H1 (cell line): ENCODE data around the gene TPSD1. TPM values are rescaled to one million over a fixed set of nuclear protein-coding genes. Genes with fewer than 3 reads are reported as not detected.
"Not testable (repeated sequence)": the region's sequence is repeated elsewhere in the genome, so short reads cannot be mapped to it uniquely, and the experiment has no call there.

ENCODE experiments used
- CTCF ChIA-PET: fragments of 300-600 bp; sonication (Branson Sonifier 250); formaldehyde crosslinking; loops from one replicate; lab custom pipeline; 2021; ENCODE audit not compliant: partially characterized antibody; lab: Charles Lee
- POLR2A ChIA-PET: fragments of 300-600 bp; sonication (Branson Sonifier 250); formaldehyde crosslinking; loops from one replicate; lab custom pipeline; 2021; ENCODE audit warnings: inconsistent platforms; ENCODE audit not compliant: partially characterized antibody; lab: Charles Lee
- DNase-seq, 2 experiments: peaks; one replicate each; pipeline versions ENCODE4 v3.0.0 to v3.0.0-alpha.2; 2010 to 2022; ENCODE audit warnings: low spot score in 2 of 2, low read depth in 1 of 2, mixed read lengths in 1 of 2
- FAIRE-seq: peaks from 2 replicates; lab custom pipeline; 2011; peaks lifted over from hg19 to GRCh38; lab: Jason Lieb, UNC
- H2AFZ ChIP-seq: 2 replicates; pipeline ENCODE4 v1.8.1; 2012; ENCODE audit warnings: low read length, inconsistent platforms
- H2AK5ac ChIP-seq: 2 replicates; pipeline ENCODE4 v1.6.1; 2013; ENCODE audit warnings: low read depth, low read length
- H2BK120ac ChIP-seq: replicated peaks from 2 replicates; pipeline ENCODE3; 2013; ENCODE audit warnings: low read depth, low read length, inconsistent platforms
- H2BK12ac ChIP-seq: 2 replicates; pipeline ENCODE4 v1.6.1; 2013; ENCODE audit warnings: low read depth, low read length
- H2BK15ac ChIP-seq: 2 replicates; pipeline ENCODE4 v1.6.1; 2013; ENCODE audit warnings: low read length
- H2BK20ac ChIP-seq: 2 replicates; pipeline ENCODE4 v1.6.1; 2013; ENCODE audit warnings: low read length
- H2BK5ac ChIP-seq: 2 replicates; pipeline ENCODE4 v1.6.1; 2013; ENCODE audit warnings: low read depth, low read length
- H3K14ac ChIP-seq: 2 replicates; pipeline ENCODE4 v1.6.1; 2013; ENCODE audit warnings: inconsistent platforms; ENCODE audit not compliant: insufficient read length
- H3K18ac ChIP-seq: 2 replicates; pipeline ENCODE4 v1.6.1; 2013; ENCODE audit warnings: low read length; ENCODE audit errors: extremely low read depth
- H3K23ac ChIP-seq: 2 replicates; pipeline ENCODE4 v1.6.1; 2013; ENCODE audit warnings: inconsistent platforms; ENCODE audit not compliant: insufficient read length
- H3K23me2 ChIP-seq: 2 replicates; pipeline ENCODE4 v1.6.1; 2013; ENCODE audit warnings: low read depth, low read length
- H3K27ac ChIP-seq: 2 replicates; pipeline ENCODE4 v1.6.1; 2011; ENCODE audit warnings: low read depth, low read length, inconsistent platforms
- H3K27me3 ChIP-seq, 4 experiments: replicated peaks in 1 of 4; 1 replicate in 1 of 4; 2 replicates in 3 of 4; pipeline versions ENCODE4 v1.6.1 to v1.8.1; 2011 to 2013; ENCODE audit warnings: low read length in 3 of 4, mild to moderate bottlenecking in 3 of 4, inconsistent platforms in 2 of 4, mixed read lengths in 2 of 4, moderate library complexity in 1 of 4; ENCODE audit not compliant: control insufficient read depth in 3 of 4, insufficient read depth in 3 of 4; ENCODE audit errors: extremely low read depth in 1 of 4
- H3K36me3 ChIP-seq, 4 experiments: 2 replicates each; pipeline versions ENCODE4 v1.6.1 to v1.8.1; 2011 to 2013; ENCODE audit warnings: mild to moderate bottlenecking in 4 of 4, low read length in 3 of 4, moderate library complexity in 2 of 4, control low read depth in 1 of 4, inconsistent platforms in 1 of 4; ENCODE audit not compliant: insufficient read depth in 4 of 4, control insufficient read depth in 2 of 4
- H3K4ac ChIP-seq: replicated peaks from 2 replicates; pipeline ENCODE3; 2013; ENCODE audit warnings: low read length, low read depth, mixed read lengths, inconsistent platforms; ENCODE audit not compliant: insufficient read length
- H3K4me1 ChIP-seq, 4 experiments: replicated peaks in 1 of 4; 1 replicate in 1 of 4; 2 replicates in 3 of 4; pipeline versions ENCODE4 v1.6.1 to v1.8.1; 2011 to 2013; ENCODE audit warnings: low read length in 3 of 4, inconsistent platforms in 2 of 4, mixed read lengths in 1 of 4; ENCODE audit not compliant: insufficient read depth in 4 of 4, control insufficient read depth in 3 of 4
- H3K4me2 ChIP-seq, 2 experiments: 2 replicates each; pipeline versions ENCODE4 v1.6.1 to v1.8.1; 2011 to 2013; ENCODE audit warnings: low read depth in 2 of 2, low read length in 2 of 2, control low read depth in 1 of 2, inconsistent platforms in 1 of 2, mild to moderate bottlenecking in 1 of 2; ENCODE audit not compliant: insufficient read depth in 1 of 2
- H3K4me3 ChIP-seq, 4 experiments: fragments of 200-600, 300-600 bp in 1 of 4; sonication (generic), shearing (Covaris generic), sonication (Bioruptor Twin) in 1 of 4; 2 replicates each; pipeline versions ENCODE4 v1.5.1 to v1.8.1; 2011 to 2016; ENCODE audit warnings: low read length in 4 of 4, low read depth in 3 of 4, control low read depth in 2 of 4, inconsistent platforms in 2 of 4, mild to moderate bottlenecking in 2 of 4, mixed read lengths in 1 of 4, moderate library complexity in 1 of 4; ENCODE audit not compliant: insufficient read depth in 2 of 4; ENCODE audit errors: extremely low read depth in 1 of 4
- H3K56ac ChIP-seq: replicated peaks from 2 replicates; pipeline ENCODE3; 2013; ENCODE audit warnings: low read depth, mild to moderate bottlenecking, mixed read lengths, low read length, inconsistent platforms; ENCODE audit not compliant: insufficient read length
- H3K79me1 ChIP-seq: 2 replicates; pipeline ENCODE4 v1.6.1; 2013; ENCODE audit warnings: low read depth, low read length, control low read depth
- H3K79me2 ChIP-seq, 2 experiments: 2 replicates each; pipeline versions ENCODE4 v1.6.1 to v1.8.1; 2012 to 2013; ENCODE audit warnings: low read length in 2 of 2, mild to moderate bottlenecking in 2 of 2, inconsistent platforms in 1 of 2; ENCODE audit not compliant: insufficient read depth in 2 of 2, control insufficient read depth in 1 of 2
- H3K9ac ChIP-seq, 4 experiments: replicated peaks in 1 of 4; 1 replicate in 1 of 4; 2 replicates in 3 of 4; pipeline versions ENCODE4 v1.6.1 to v1.8.1; 2011 to 2013; ENCODE audit warnings: low read depth in 3 of 4, low read length in 3 of 4, control low read depth in 2 of 4, mild to moderate bottlenecking in 2 of 4, moderate library complexity in 2 of 4, inconsistent platforms in 1 of 4; ENCODE audit errors: extremely low read depth in 1 of 4
- H3K9me3 ChIP-seq, 2 experiments: 2 replicates each; pipeline versions ENCODE4 v1.6.1 to v1.8.1; 2012 to 2013; ENCODE audit warnings: mild to moderate bottlenecking in 2 of 2, moderate library complexity in 2 of 2, control low read depth in 1 of 2, inconsistent platforms in 1 of 2, low read depth in 1 of 2, low read length in 1 of 2, mixed read lengths in 1 of 2; ENCODE audit not compliant: insufficient read depth in 2 of 2
- H4K20me1 ChIP-seq, 2 experiments: replicated peaks in 1 of 2; 2 replicates each; pipeline versions ENCODE3 to v1.8.1; 2011 to 2013; ENCODE audit warnings: inconsistent platforms in 2 of 2, low read length in 2 of 2, mild to moderate bottlenecking in 1 of 2; ENCODE audit not compliant: insufficient read depth in 2 of 2, control insufficient read depth in 1 of 2
- H4K5ac ChIP-seq: 2 replicates; pipeline ENCODE4 v1.6.1; 2013; ENCODE audit warnings: low read length, low read depth, mixed read lengths, inconsistent platforms; ENCODE audit not compliant: insufficient read length
- H4K8ac ChIP-seq: 2 replicates; pipeline ENCODE4 v1.8.0; 2013; ENCODE audit warnings: mild to moderate bottlenecking, moderate library complexity, low read length, inconsistent platforms; ENCODE audit not compliant: insufficient read depth; ENCODE audit errors: extremely low read depth
- H4K91ac ChIP-seq: replicated peaks from 2 replicates; pipeline ENCODE3; 2013; ENCODE audit warnings: low read length, mixed read lengths, inconsistent platforms; ENCODE audit not compliant: insufficient read length
- WGBS, 2 experiments: shearing (Covaris generic) in 1 of 2; methylation state at CpG; one replicate each; pipeline versions ENCODE4 v1.1.6 to v1.1.7; 2013 to 2015; ENCODE audit warnings: low lambda C conversion rate in 2 of 2, mixed read lengths in 2 of 2, inconsistent platforms in 1 of 2, low coverage in 1 of 2, missing lambda C conversion rate in 1 of 2; ENCODE audit not compliant: insufficient replicate concordance in 2 of 2, insufficient coverage in 1 of 2, insufficient read length in 1 of 2; ENCODE audit errors: extremely low coverage in 1 of 2, missing lambda C conversion rate in 1 of 2; 5-methylcytosine and 5-hydroxymethylcytosine counted together
- polyA plus RNA-seq, 7 experiments: library from polyadenylated mRNA; depleted of rRNA in 3 of 7; stranded (reverse) in 5 of 7; unstranded in 2 of 7; fragments of >200 nt in 5 of 7; fragments of 200-250 nt in 2 of 7; gene quantifications; 1 replicate in 5 of 7; 2 replicates in 1 of 7; 4 replicates in 1 of 7; pipeline versions ENCODE4 v1.2.1 to v1.2.3, GENCODE V29; 2011 to 2013; ENCODE audit warnings: missing spikeins in 2 of 7, mixed read lengths in 2 of 7
- total RNA-seq: library from RNA; stranded (reverse); fragmentation: NEBNext Ultra II Directional; extraction: Animal tissue kit (Norgen Biotek cat#: 25700); gene quantifications from 2 replicates; pipeline ENCODE4 v1.2.1, GENCODE V29; 2021

TPSD1 gene
- total and polyA plus RNA-seq, 2 of the 8 experiments (the other 6 are each of a cell fraction or from before 2014, with no cell fraction given): 0.26 TPM; not detected in 1

DNA sequence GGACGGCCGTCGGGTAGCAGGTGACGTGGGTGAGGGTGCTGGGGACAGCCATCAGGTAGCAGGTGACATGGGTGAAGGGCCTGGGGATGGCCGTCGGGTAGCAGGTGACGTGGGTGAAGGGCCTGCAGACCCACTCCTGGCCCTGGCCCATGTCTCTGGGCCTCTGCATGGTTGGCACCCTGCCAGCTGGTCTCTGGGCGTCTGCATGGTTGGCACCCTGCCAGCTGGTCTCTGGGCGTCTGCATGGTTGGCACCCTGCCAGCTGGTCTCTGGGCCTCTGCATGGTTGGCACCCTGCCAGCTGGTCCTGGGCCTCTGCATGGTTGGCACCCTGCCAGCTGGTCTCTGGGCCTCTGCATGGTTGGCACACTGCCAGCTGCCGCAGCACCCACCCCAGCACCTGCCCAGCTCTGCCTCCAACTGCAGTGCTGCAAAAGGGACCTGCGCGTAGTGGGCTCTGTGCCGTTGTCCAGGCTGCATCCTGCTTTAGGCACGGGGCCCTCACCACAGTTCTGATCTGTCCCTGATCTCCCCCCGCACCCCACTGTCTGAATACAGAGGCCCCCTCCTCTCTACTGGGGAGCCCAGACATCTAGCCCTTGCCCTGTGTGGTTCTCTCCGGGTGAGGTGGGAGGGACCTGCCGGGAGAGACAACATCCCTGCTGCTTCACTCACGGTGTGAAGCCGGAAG is 16.0 kb downstream of the TPSD1 start:
- H3K56ac ChIP-seq, H2BK5ac ChIP-seq, DNase-seq, H4K5ac ChIP-seq, H3K79me1 ChIP-seq, H2BK15ac ChIP-seq, H4K91ac ChIP-seq, H3K23me2 ChIP-seq, H2BK20ac ChIP-seq, H3K9me3 ChIP-seq, H3K4me1 ChIP-seq, H2AK5ac ChIP-seq, FAIRE-seq, H3K4ac ChIP-seq, H3K23ac ChIP-seq, H3K79me2 ChIP-seq, H3K4me2 ChIP-seq, H3K9ac ChIP-seq, H2BK120ac ChIP-seq, H2AFZ ChIP-seq, H3K14ac ChIP-seq, H4K20me1 ChIP-seq, H3K27me3 ChIP-seq, H3K4me3 ChIP-seq, H3K36me3 ChIP-seq, H2BK12ac ChIP-seq, POLR2A ChIA-PET, H3K18ac ChIP-seq, H3K27ac ChIP-seq: not testable (repeated sequence)
- CTCF ChIA-PET: interaction anchor here (0.7 kb wide), 1 partner anchor 253 kb away, joined by 4 read pairs; no protein-coding TSS in a partner anchor
- WGBS, 2 experiments: 83% methylated on average over 15 of the region's 19 CpGs; no CpG with 5 or more reads in 1 of the 2 experiments
- peak overlapping the region; percentile 68 for H4K8ac ChIP-seq
